Uterus (tissue), 4 donors: ENCODE measurements around the gene MICOS13. TPM values are rescaled to one million over a fixed set of nuclear protein-coding genes. Genes with fewer than 3 reads are reported as not detected.
"Not testable (repeated sequence)": the region's sequence is repeated elsewhere in the genome, so short reads cannot be mapped to it uniquely, and the experiment has no call there.

ENCODE experiments used
- DNase-seq, 2 donors: peaks; one replicate each; pipeline ENCODE4 v3.0.0-alpha.2; 2019 to 2020
- H3K27ac ChIP-seq, 2 donors: fragments of 200-600 bp; sonication (generic); 1 replicate in 1 of 2; 2 replicates in 1 of 2; pipeline ENCODE4 v1.5.1; 2016 to 2018
- H3K27me3 ChIP-seq, 2 donors: fragments of 200-600 bp; sonication (generic); one replicate each; pipeline ENCODE4 v1.5.1; 2018 to 2019; ENCODE audit warnings: control low read depth in 1 of 2
- H3K36me3 ChIP-seq, 2 donors: fragments of 200-600 bp; sonication (generic); one replicate each; pipeline ENCODE4 v1.5.1; 2019; ENCODE audit warnings: control low read depth in 1 of 2
- H3K4me1 ChIP-seq, 2 donors: fragments of 200-600 bp; sonication (generic); one replicate each; pipeline ENCODE4 v1.5.1; 2018 to 2019; ENCODE audit warnings: control low read depth in 1 of 2
- H3K4me3 ChIP-seq, 2 donors: fragments of 200-600 bp; sonication (generic); 1 replicate in 1 of 2; 2 replicates in 1 of 2; pipeline ENCODE4 v1.5.1; 2018 to 2019; ENCODE audit warnings: mild to moderate bottlenecking in 1 of 2
- H3K9me3 ChIP-seq, 2 donors: fragments of 200-600 bp; sonication (generic); one replicate each; pipeline ENCODE4 v1.5.1; 2019; ENCODE audit warnings: control low read depth in 1 of 2
- CTCF ChIP-seq, 4 experiments: fragments of 200-600 bp in 2 of 4; fragments of 450-650 bp in 2 of 4; sonication (generic) in 2 of 4; IDR thresholded peaks; one replicate each; pipeline ENCODE4 v1.5.1; 2016 to 2019; ENCODE audit warnings: antibody characterized with exemption in 4 of 4, mild to moderate bottlenecking in 2 of 4, moderate library complexity in 1 of 4
- POLR2A ChIP-seq, 2 donors: fragments of 450-650 bp; IDR thresholded peaks; one replicate each; pipeline ENCODE4 v1.6.1; 2016; ENCODE audit warnings: antibody characterized with exemption in 2 of 2, mild to moderate bottlenecking in 1 of 2, moderate library complexity in 1 of 2
- intact Hi-C: fragments of 100-400 bp; cut with DNase I; formaldehyde crosslinking; loops from one replicate; pipeline ENCODE4 v1.15.1; 2023; ENCODE audit warnings: low total_unique reads
- total RNA-seq, 4 donors: library from RNA; depleted of rRNA in 3 of 4; stranded (reverse); fragments of >200 nt in 3 of 4; gene quantifications; one replicate each; pipeline versions ENCODE4 v1.1.0 to v1.2.4, GENCODE V29; 2014 to 2023
- donor health status: DM: yes; HTN: yes; CAD: no.

The MICOS13 gene
- total RNA-seq, 4 donors from 2014 or later = 2.8 to 36.7 (median 21.1) TPM

- Histone ChIP-seq H3K9me3 (no peaks in the 10 kb centered on the region), H3K27me3 (no peaks in the 10 kb centered on the region), H3K36me3 (no peaks in the 10 kb centered on the region), H3K27ac (no peak overlapping the region), H3K4me1 (no peaks in the 10 kb centered on the region), H3K4me3 (no peak overlapping the region)
- TF ChIP-seq CTCF (IDR thresholded peaks at IDR 0.05) = no peak
- TF ChIP-seq POLR2A (IDR thresholded peaks at IDR 0.05) = no peak
- DNase-seq = no peak
- intact Hi-C loops = no loop called here
These were observed 23.8 kb upstream of the MICOS13 start for GRCh38 chr19:5703819-5704818.

GRCh38 chr19:5702053-5702410 lies 21.7 kb upstream of the MICOS13 start:
- intact Hi-C loops, H3K4me1 ChIP-seq, H3K9me3 ChIP-seq, H3K36me3 ChIP-seq, H3K27me3 ChIP-seq, H3K27ac ChIP-seq, DNase-seq, H3K4me3 ChIP-seq: not testable (repeated sequence)

GRCh38 chr19:5700455-5701092 lies 20.3 kb upstream of the MICOS13 start:
- TF ChIP-seq CTCF (IDR thresholded peaks at IDR 0.05) = no peak
- no peak for TF ChIP-seq POLR2A (IDR thresholded peaks at IDR 0.05)
- intact Hi-C loops = no loop called here
- DNase-seq = no peak
- Histone ChIP-seq H3K27ac (no peak overlapping the region), H3K36me3 (no peaks in the 10 kb centered on the region), H3K9me3 (no peaks in the 10 kb centered on the region), H3K4me1 (no peaks in the 10 kb centered on the region), H3K4me3 (no peak overlapping the region), H3K27me3 (no peaks in the 10 kb centered on the region)

- intact Hi-C loops = no loop called here
- no peak overlapping the region for H3K4me3 ChIP-seq
- no peak overlapping the region for H3K27ac ChIP-seq
- H3K27me3 ChIP-seq = no peaks in the 10 kb centered on the region
- TF ChIP-seq CTCF (IDR thresholded peaks at IDR 0.05) (no peak), POLR2A (IDR thresholded peaks at IDR 0.05) (no peak)
- H3K9me3 ChIP-seq = no peaks in the 10 kb centered on the region
- no peaks in the 10 kb centered on the region for H3K36me3 ChIP-seq
- DNase-seq = no peak
- H3K4me1 ChIP-seq = no peaks in the 10 kb centered on the region
These were observed 18.5 kb upstream of the MICOS13 start for GRCh38 chr19:5698635-5699422.

- Histone ChIP-seq H3K36me3 (no peaks in the 10 kb centered on the region), H3K4me1 (no peaks in the 10 kb centered on the region), H3K27me3 (no peaks in the 10 kb centered on the region), H3K9me3 (no peaks in the 10 kb centered on the region), H3K27ac (no peak overlapping the region), H3K4me3 (no peak overlapping the region)
- DNase-seq = no peak
- intact Hi-C loops = no loop called here
- TF ChIP-seq CTCF (IDR thresholded peaks at IDR 0.05) (no peak), POLR2A (IDR thresholded peaks at IDR 0.05) (no peak)
These were observed 17.7 kb upstream of the MICOS13 start for GRCh38 chr19:5697890-5698634.
